HepG2 (cell line): Measurements from ENCODE around the gene PHTF2. TPM values are rescaled to one million over a fixed set of nuclear protein-coding genes. Genes with fewer than 3 reads are reported as not detected.
A peak's percentile ranks its signal among the peaks of the same experiment; 100 is the strongest.

ENCODE experiments used
- ATAC-seq: fragments of 200-7000 bp; cut with Tn5 transposase; 3 replicates; pipeline ENCODE4 v1.9.1; 2020; ENCODE audit warnings: mild to moderate bottlenecking, moderate library complexity
- BruUV-seq: library from RNA; stranded (reverse); fragments of 400-500 nt; replicated peaks from 2 replicates; lab custom pipeline; 2021; lab: Mats Ljungman, UMichigan
- CTCF ChIA-PET: fragments of 300-600 bp; formaldehyde crosslinking; extraction: SDS; loops from one replicate; lab custom pipeline; 2021; ENCODE audit warnings: low total read pairs, inconsistent platforms, low intra/inter-chr PET ratio; lab: Yijun Ruan, JAX
- POLR2A ChIA-PET: fragments of 350-600 bp; sonication (Branson Sonifier 250); formaldehyde crosslinking; loops from one replicate; lab custom pipeline; 2020; ENCODE audit warnings: antibody characterized with exemption, inconsistent platforms; lab: Yijun Ruan, JAX
- DNase-seq: peaks from one replicate; pipeline ENCODE4 v3.0.0-alpha.2; 2015; ENCODE audit warnings: low spot score
- FAIRE-seq: peaks from 3 replicates; lab custom pipeline; 2011; peaks lifted over from hg19 to GRCh38; lab: Jason Lieb, UNC
- H2AFZ ChIP-seq: one replicate; pipeline ENCODE4 v1.6.1; 2011; ENCODE audit warnings: low read length, inconsistent platforms
- H3K27ac ChIP-seq: fragments of 300-600 bp; 3 replicates; pipeline ENCODE4 v1.8.0; 2011; ENCODE audit warnings: mixed run types, mild to moderate bottlenecking, mixed read lengths, low read length, inconsistent platforms; ENCODE audit not compliant: insufficient read depth; ENCODE audit errors: extremely low read length
- H3K27me3 ChIP-seq, 2 experiments: fragments of 200-600 bp in 1 of 2; 2 replicates in 1 of 2; 3 replicates in 1 of 2; pipeline versions ENCODE4 v1.6.0 to v1.8.0; 2011; ENCODE audit warnings: low read length in 2 of 2, mild to moderate bottlenecking in 2 of 2, moderate library complexity in 2 of 2, inconsistent platforms in 1 of 2; ENCODE audit not compliant: insufficient read depth in 2 of 2, control insufficient read depth in 1 of 2
- H3K36me3 ChIP-seq, 2 experiments: fragments of 200-600 bp in 1 of 2; replicated peaks in 1 of 2; 2 replicates in 1 of 2; 3 replicates in 1 of 2; pipeline versions ENCODE4 v1.5.1 to v1.8.0; 2011; ENCODE audit warnings: low read length in 2 of 2, inconsistent platforms in 1 of 2; ENCODE audit not compliant: insufficient read depth in 2 of 2, control insufficient read depth in 1 of 2
- H3K4me1 ChIP-seq: 2 replicates; pipeline ENCODE4 v1.5.1; 2012; ENCODE audit warnings: low read length, inconsistent platforms; ENCODE audit not compliant: insufficient read depth
- H3K4me2 ChIP-seq: 2 replicates; pipeline ENCODE4 v1.6.0; 2011; ENCODE audit warnings: low read depth, low read length, inconsistent platforms
- H3K4me3 ChIP-seq, 3 experiments: fragments of 200-600 bp in 1 of 3; sonication (generic), shearing (Covaris generic) in 1 of 3; replicated peaks in 1 of 3; 2 replicates each; pipeline ENCODE4 v1.5.1; 2011 to 2016; ENCODE audit warnings: low read length in 3 of 3, inconsistent platforms in 2 of 3, low read depth in 2 of 3, mild to moderate bottlenecking in 2 of 3, control low read depth in 1 of 3, mixed read lengths in 1 of 3; ENCODE audit not compliant: insufficient read depth in 1 of 3
- H3K79me2 ChIP-seq: one replicate; pipeline ENCODE4 v1.6.1; 2011; ENCODE audit warnings: low read length, inconsistent platforms; ENCODE audit not compliant: insufficient read depth
- H3K9ac ChIP-seq: 2 replicates; pipeline ENCODE4 v1.6.0; 2011; ENCODE audit warnings: mild to moderate bottlenecking, low read depth, low read length, inconsistent platforms; ENCODE audit not compliant: insufficient read depth
- H3K9me3 ChIP-seq: 2 replicates; pipeline ENCODE4 v1.5.1; 2012; ENCODE audit warnings: mild to moderate bottlenecking, low read length
- H4K20me1 ChIP-seq: 2 replicates; pipeline ENCODE4 v1.6.0; 2011; ENCODE audit warnings: inconsistent platforms, mild to moderate bottlenecking, low read length, moderate library complexity; ENCODE audit not compliant: insufficient read depth
- AGO2 ChIP-seq: fragments of 200-400 bp; formaldehyde crosslinking; optimal IDR thresholded peaks from 2 replicates; pipeline ENCODE3; 2017; ENCODE audit warnings: mild to moderate bottlenecking, low read depth, low read length, moderate library complexity
- ARID2 ChIP-seq: sonication (generic); formaldehyde crosslinking; IDR thresholded peaks from 2 replicates; pipeline ENCODE4 v1.8.1; 2022; ENCODE audit warnings: mild to moderate bottlenecking, missing genetic modification reagents, borderline replicate concordance
- BRCA1 ChIP-seq: sonication (generic); formaldehyde crosslinking; IDR thresholded peaks from 2 replicates; pipeline ENCODE4 v1.4.0; 2020; ENCODE audit warnings: missing genetic modification reagents
- CREB1 ChIP-seq, 2 experiments: fragments of 450-650 bp in 1 of 2; IDR thresholded peaks; 2 replicates each; pipeline ENCODE4 v1.6.1; 2016 to 2017; ENCODE audit warnings: control low read depth in 1 of 2, mild to moderate bottlenecking in 1 of 2, missing compliant biosample characterization in 1 of 2, missing genetic modification characterization in 1 of 2
- HMGA1 ChIP-seq: sonication (generic); formaldehyde crosslinking; conservative IDR thresholded peaks from 2 replicates; pipeline ENCODE4 v1.4.0; 2020; ENCODE audit warnings: missing genetic modification reagents
- KLF11 ChIP-seq: IDR thresholded peaks from 2 replicates; pipeline ENCODE4 v1.6.1; 2016; ENCODE audit warnings: missing compliant biosample characterization
- MATR3 ChIP-seq: sonication (generic); formaldehyde crosslinking; IDR thresholded peaks from 2 replicates; pipeline ENCODE4 v1.4.0; 2020; ENCODE audit warnings: missing genetic modification reagents
- NFE2L1 ChIP-seq: sonication (generic); formaldehyde crosslinking; IDR thresholded peaks from 2 replicates; pipeline ENCODE4 v1.4.0; 2020; ENCODE audit warnings: missing genetic modification reagents, mild to moderate bottlenecking, borderline replicate concordance
- PAF1 ChIP-seq: IDR thresholded peaks from 2 replicates; pipeline ENCODE4 v1.6.1; 2016; ENCODE audit warnings: missing genetic modification reagents, missing compliant biosample characterization
- RBFOX2 ChIP-seq: fragments of 200-400 bp; formaldehyde crosslinking; IDR thresholded peaks from 2 replicates; pipeline ENCODE4 v1.6.1; 2017; ENCODE audit warnings: low read depth, mild to moderate bottlenecking, low read length
- ZBTB21 ChIP-seq: sonication (generic); formaldehyde crosslinking; IDR thresholded peaks from 2 replicates; pipeline ENCODE4 v1.4.0; 2020; ENCODE audit warnings: missing genetic modification reagents
- ZBTB8A ChIP-seq: sonication (generic); formaldehyde crosslinking; IDR thresholded peaks from 2 replicates; pipeline ENCODE4 v1.4.0; 2020; ENCODE audit warnings: mild to moderate bottlenecking, low read depth, missing genetic modification reagents, borderline replicate concordance
- ZFP91 ChIP-seq: sonication (generic); formaldehyde crosslinking; IDR thresholded peaks from 2 replicates; pipeline ENCODE4 v1.9.0; 2022; ENCODE audit warnings: missing genetic modification reagents, mild to moderate bottlenecking, borderline replicate concordance
- ZNF576 ChIP-seq: sonication (generic); formaldehyde crosslinking; IDR thresholded peaks from 2 replicates; pipeline ENCODE4 v1.4.0; 2020; ENCODE audit warnings: mild to moderate bottlenecking, missing genetic modification reagents
- ZNF639 ChIP-seq: conservative IDR thresholded peaks from 2 replicates; pipeline ENCODE4 v1.6.1; 2018; ENCODE audit warnings: missing genetic modification reagents
- ZNF703 ChIP-seq: sonication (generic); formaldehyde crosslinking; IDR thresholded peaks from 2 replicates; pipeline ENCODE4 v1.5.1; 2020; ENCODE audit warnings: missing genetic modification reagents, mild to moderate bottlenecking, moderate library complexity, borderline replicate concordance
- ZNF737 ChIP-seq: sonication (generic); formaldehyde crosslinking; IDR thresholded peaks from 2 replicates; pipeline ENCODE4 v1.5.0; 2020; ENCODE audit warnings: missing genetic modification reagents, mild to moderate bottlenecking, borderline replicate concordance
- ZNF746 ChIP-seq: sonication (generic); formaldehyde crosslinking; IDR thresholded peaks from 2 replicates; pipeline ENCODE4 v1.8.0; 2022; ENCODE audit warnings: mild to moderate bottlenecking, missing genetic modification reagents
- ZNF883 ChIP-seq: sonication (generic); formaldehyde crosslinking; IDR thresholded peaks from 2 replicates; pipeline ENCODE4 v1.5.1; 2020; ENCODE audit warnings: mild to moderate bottlenecking, missing genetic modification reagents; ENCODE audit errors: not compliant biosample characterization
- WGBS: methylation state at CpG from one replicate; pipeline ENCODE4 v1.1.6; 2017; ENCODE audit warnings: low lambda C conversion rate; 5-methylcytosine and 5-hydroxymethylcytosine counted together
- in situ Hi-C: cut with HindIII; loops from 2 replicates; pipeline ENCODE4 v1.10.0; 2017; ENCODE audit warnings: low pct_unique_long_range_greater_than_20kb; ENCODE audit not compliant: extremely low pct_ligation_motif_present
- intact Hi-C: fragments of 100-400 bp; cut with micrococcal nuclease; formaldehyde crosslinking; loops from one replicate; pipeline ENCODE4 v1.10.0; 2022; ENCODE audit not compliant: unreplicated experiment
- polyA plus RNA-seq, 8 experiments: library from polyadenylated mRNA; depleted of rRNA in 3 of 8; stranded (reverse) in 7 of 8; unstranded in 1 of 8; fragments of >200 nt; fragmentation: Illumina TruSeq in 4 of 8; extraction: Trizol in 4 of 8; gene quantifications; 2 replicates each; pipeline versions ENCODE4 v1.2.1 to v1.2.3, GENCODE V29; 2011 to 2016; ENCODE audit warnings: low read depth in 4 of 8, missing spikeins in 1 of 8, mixed read lengths in 1 of 8; ENCODE audit not compliant: insufficient read depth in 1 of 8
- total RNA-seq, 5 experiments: library from RNA; depleted of rRNA; stranded (reverse); fragments of >200 nt; fragmentation: Illumina TruSeq; extraction: Trizol; gene quantifications; 2 replicates each; pipeline ENCODE4 v1.2.3, GENCODE V29; 2016; ENCODE audit warnings: low read depth in 1 of 5

Gene PHTF2
- total and polyA plus RNA-seq, 2 of the 13 experiments (the other 11 are each of a cell fraction or from before 2014, with no cell fraction given): 7.4 to 10.2 TPM

- TF ChIP-seq ZFP91 (CRISPR knock-in tag): peak; percentile 61; the same call in 1 of the 2 replicates
Observed at GRCh38 chr7:77799078-77799964, 748 bp downstream of the PHTF2 start (continued).

DNA sequence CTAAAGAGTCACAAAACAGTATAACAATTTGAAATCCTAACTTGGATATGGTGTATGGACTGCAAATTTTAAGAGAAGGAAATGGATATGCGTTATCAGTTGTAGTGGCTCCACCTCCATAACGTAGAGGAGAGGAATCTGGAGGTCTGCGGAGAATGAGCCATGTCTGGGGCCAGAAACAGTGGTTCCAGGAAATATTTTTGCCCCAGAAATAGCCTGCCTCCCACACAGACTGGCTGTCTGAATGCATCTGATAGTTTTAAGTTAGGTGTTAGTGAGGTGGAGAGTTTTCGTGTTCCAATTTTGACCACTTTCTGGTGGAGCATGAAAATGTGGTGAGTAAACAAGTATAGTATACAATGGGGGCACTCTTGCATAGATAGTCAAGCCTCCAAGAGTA, 1.6 kb downstream of the PHTF2 start:
- TF ChIP-seq ARID2 (CRISPR knock-in tag) (no peak), ZBTB21 (CRISPR knock-in tag) (no peak), PAF1 (CRISPR knock-in tag) (no peak), KLF11 (CRISPR knock-in tag) (no peak), ZNF883 (CRISPR knock-in tag) (no peak), ZNF746 (CRISPR knock-in tag) (no peak), HMGA1 (CRISPR knock-in tag) (no peak), ZBTB8A (no peak), RBFOX2 (no peak), BRCA1 (CRISPR knock-in tag) (no peak), ZNF737 (no peak), CREB1 (IDR thresholded peaks at IDR 0.05) (no peak), CREB1 (CRISPR knock-in tag; IDR thresholded peaks at IDR 0.05) (no peak), MATR3 (no peak), ZNF639 (CRISPR knock-in tag) (no peak), AGO2 (no peak), ZNF703 (CRISPR knock-in tag) (no peak), ZNF576 (CRISPR knock-in tag) (no peak), NFE2L1 (CRISPR knock-in tag) (no peak)
- H4K20me1 ChIP-seq: no peaks in the 10 kb centered on the region; the same call in 1 of the 2 replicates
- H3K36me3 ChIP-seq: no peaks in the 10 kb centered on the region; a peak in 1 of 5 replicates
- peaks cover 29% of the 10 kb centered on the region for H3K79me2 ChIP-seq
- 47% methylated on average over 4 of the region's 4 CpGs for WGBS
- H2AFZ ChIP-seq: no peak overlapping the region
- CTCF ChIA-PET: no interaction called here
- H3K27ac ChIP-seq: no peak overlapping the region
- FAIRE-seq (no peak), DNase-seq (no peak), ATAC-seq (no peak)
- POLR2A ChIA-PET: no interaction called here
- H3K9ac ChIP-seq: peak overlapping the region; percentile 79; the same call in 1 of the 2 replicates
- in situ Hi-C loops (no loop called here), intact Hi-C loops (no loop called here)
- H3K4me1 ChIP-seq: peaks cover 37% of the 10 kb centered on the region
- BruUV-seq: no TSS peak
- no peaks in the 10 kb centered on the region; a peak in 1 of 5 replicates for H3K27me3 ChIP-seq
- H3K4me2 ChIP-seq: peak overlapping the region; percentile 68
- H3K9me3 ChIP-seq: no peaks in the 10 kb centered on the region
- peak overlapping the region; percentile 31 to 87 (median 79) for H3K4me3 ChIP-seq
